ENCODE results near the gene DNASE1. TPM values are rescaled to one million over a fixed set of nuclear protein-coding genes. Genes with fewer than 3 reads are reported as not detected.

Gene DNASE1
- total and polyA plus RNA-seq, 4 donors: 0.77 to 11.6 (median 6.2) TPM

GRCh38 chr16:3681206-3681605 is 26.7 kb downstream of the DNASE1 start (continued):
- TF ChIP-seq RAD21 (IDR thresholded peaks at IDR 0.05): no peak

GRCh38 chr16:3687021-3687420 is 32.5 kb downstream of the DNASE1 start:
- H3K9ac ChIP-seq (ENCODE audit: low read depth in 1 of 2, low read length in 2 of 2): no peak overlapping the region
- no peak for DNase-seq (ENCODE audit: low spot score)
- no peak for TF ChIP-seq HNF4A (conservative IDR thresholded peaks at IDR 0.05)
- no peak for TF ChIP-seq EGR1 (IDR thresholded peaks at IDR 0.05; ENCODE audit: low read depth in 2 of 2)
- no peak for TF ChIP-seq TAF1 (conservative IDR thresholded peaks at IDR 0.05)
- TF ChIP-seq REST (IDR thresholded peaks at IDR 0.05): no peak
- TF ChIP-seq CTCF (IDR thresholded peaks at IDR 0.05; ENCODE audit: low read depth, low read length, missing input control): no peak
- TF ChIP-seq FOXA2 (IDR thresholded peaks at IDR 0.05): no peak
- TF ChIP-seq SP1 (IDR thresholded peaks at IDR 0.05): no peak
- TF ChIP-seq, protein P1, sequence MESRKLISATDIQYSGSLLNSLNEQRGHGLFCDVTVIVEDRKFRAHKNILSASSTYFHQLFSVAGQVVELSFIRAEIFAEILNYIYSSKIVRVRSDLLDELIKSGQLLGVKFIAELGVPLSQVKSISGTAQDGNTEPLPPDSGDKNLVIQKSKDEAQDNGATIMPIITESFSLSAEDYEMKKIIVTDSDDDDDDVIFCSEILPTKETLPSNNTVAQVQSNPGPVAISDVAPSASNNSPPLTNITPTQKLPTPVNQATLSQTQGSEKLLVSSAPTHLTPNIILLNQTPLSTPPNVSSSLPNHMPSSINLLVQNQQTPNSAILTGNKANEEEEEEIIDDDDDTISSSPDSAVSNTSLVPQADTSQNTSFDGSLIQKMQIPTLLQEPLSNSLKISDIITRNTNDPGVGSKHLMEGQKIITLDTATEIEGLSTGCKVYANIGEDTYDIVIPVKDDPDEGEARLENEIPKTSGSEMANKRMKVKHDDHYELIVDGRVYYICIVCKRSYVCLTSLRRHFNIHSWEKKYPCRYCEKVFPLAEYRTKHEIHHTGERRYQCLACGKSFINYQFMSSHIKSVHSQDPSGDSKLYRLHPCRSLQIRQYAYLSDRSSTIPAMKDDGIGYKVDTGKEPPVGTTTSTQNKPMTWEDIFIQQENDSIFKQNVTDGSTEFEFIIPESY (IDR thresholded peaks at IDR 0.05): no peak
- no peak for TF ChIP-seq ATF3 (IDR thresholded peaks at IDR 0.05)
- TF ChIP-seq HNF4G (IDR thresholded peaks at IDR 0.05): no peak
- no peak for TF ChIP-seq FOXA1 (IDR thresholded peaks at IDR 0.05)
- no peak for TF ChIP-seq RXRA (IDR thresholded peaks at IDR 0.05)
- TF ChIP-seq YY1 (IDR thresholded peaks at IDR 0.05): no peak
- no peak for TF ChIP-seq MAX (IDR thresholded peaks at IDR 0.05)
- TF ChIP-seq RAD21 (IDR thresholded peaks at IDR 0.05): no peak
- TF ChIP-seq JUND (IDR thresholded peaks at IDR 0.05): no peak
- peaks cover 5 to 36% (median 16%) of the 10 kb centered on the region in 4 donors for H3K36me3 ChIP-seq (ENCODE audit: control insufficient read depth in 4 of 4, insufficient read depth in 3 of 4, low read depth in 1 of 4, low read length in 3 of 4)
- no peak overlapping the region for H3K4me3 ChIP-seq (ENCODE audit: low read depth in 1 of 3, low read length in 3 of 3)
- no peak overlapping the region for H3K27ac ChIP-seq (ENCODE audit: low read depth in 1 of 2, low read length in 2 of 2)
- H3K9me3 ChIP-seq (ENCODE audit: control insufficient read depth in 4 of 4, low read length in 3 of 4): no peaks in the 10 kb centered on the region
- WGBS: 93% methylated on average over 7 of the region's 7 CpGs
- H3K4me1 ChIP-seq (ENCODE audit: control insufficient read depth in 4 of 4, insufficient read depth in 4 of 4, low read length in 3 of 4): peaks cover 2 to 6% (median 6%) of the 10 kb centered on the region in 4 donors
- H3K27me3 ChIP-seq (ENCODE audit: control insufficient read depth in 4 of 4, insufficient read depth in 4 of 4, low read length in 3 of 4): no peaks in the 10 kb centered on the region
